Left cardiac atrium (tissue), 4 donors: Measurements from ENCODE around the gene ZFR. TPM values are rescaled to one million over a fixed set of nuclear protein-coding genes. Genes with fewer than 3 reads are reported as not detected.
A peak's percentile ranks its signal among the peaks of the same experiment; 100 is the strongest.
"Not testable (repeated sequence)": the region's sequence is repeated elsewhere in the genome, so short reads cannot be mapped to it uniquely, and the experiment has no call there.

ENCODE experiments used
- ATAC-seq, 2 donors: fragments of 200-7000 bp; cut with Tn5 transposase; one replicate each; pipeline ENCODE4 v1.9.1; 2020; ENCODE audit warnings: mild to moderate bottlenecking in 2 of 2, moderate library complexity in 2 of 2
- DNase-seq: peaks from one replicate; pipeline ENCODE4 v3.0.0-alpha.2; 2020
- intact Hi-C, 2 donors: fragments of 100-400 bp; cut with DNase I; formaldehyde crosslinking; loops; one replicate each; pipeline versions ENCODE4 v1.14.1 to v1.15.1; 2022 to 2023
- total RNA-seq, 2 donors: library from RNA; stranded (reverse); fragmentation: NEBNext Ultra II Directional; extraction: Animal tissue kit (Norgen Biotek cat#: 25700); gene quantifications; one replicate each; pipeline ENCODE4 v1.2.1, GENCODE V29; 2021
- donor health status: DM: no; HTN: yes; CAD: no.
- donor health status: DM: no; HTN: yes; CAD: no; lungs with severe emphysema.
- donor health status: DM: yes; HTN: yes; CAD: no.
- donor health status: Dilated cardiomyopathy.

ZFR gene
- total RNA-seq, 2 donors from 2014 or later: 47.9 to 56.5 TPM

DNA sequence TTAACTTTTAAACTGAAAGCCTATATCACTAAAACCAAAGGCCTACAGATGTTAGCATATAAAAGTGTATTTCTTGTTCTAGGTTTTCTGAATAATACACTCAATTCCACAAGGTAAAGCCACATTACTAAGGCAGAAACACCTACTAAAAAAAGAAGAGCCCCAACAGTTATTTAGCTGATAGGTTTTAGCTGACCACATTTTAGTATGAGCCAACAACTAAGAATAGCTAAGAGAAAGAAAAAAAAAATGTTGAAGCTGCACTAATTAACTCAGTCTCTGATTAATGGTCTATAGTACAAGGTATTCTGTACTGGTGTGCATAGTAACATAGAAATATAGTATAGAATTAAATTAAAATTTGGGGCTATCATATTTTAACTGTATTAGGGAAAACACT lies 23.5 kb downstream of the ZFR start:
- ATAC-seq (peak; percentile 31 to 47), DNase-seq (no peak)
- intact Hi-C loops: no loop called here

GRCh38 chr5:32420506-32420905 lies 24.0 kb downstream of the ZFR start:
- intact Hi-C loops: no loop called here
- no peak for DNase-seq
- ATAC-seq: peak in 1 of 2 donors; percentile 19

GRCh38 chr5:32419791-32420190 lies 24.7 kb downstream of the ZFR start:
- ATAC-seq (peak; percentile 56 to 58), DNase-seq (no peak)
- intact Hi-C loops: no loop called here

- DNase-seq (no peak), ATAC-seq (no peak)
- intact Hi-C loops: no loop called here
Measured at GRCh38 chr5:32413466-32414263, 30.9 kb downstream of the ZFR start.

GRCh38 chr5:32410630-32411029 lies 33.9 kb downstream of the ZFR start:
- peak in 1 of 2 donors; percentile 42 for ATAC-seq
- DNase-seq: no peak
- intact Hi-C loops: no loop called here

DNA sequence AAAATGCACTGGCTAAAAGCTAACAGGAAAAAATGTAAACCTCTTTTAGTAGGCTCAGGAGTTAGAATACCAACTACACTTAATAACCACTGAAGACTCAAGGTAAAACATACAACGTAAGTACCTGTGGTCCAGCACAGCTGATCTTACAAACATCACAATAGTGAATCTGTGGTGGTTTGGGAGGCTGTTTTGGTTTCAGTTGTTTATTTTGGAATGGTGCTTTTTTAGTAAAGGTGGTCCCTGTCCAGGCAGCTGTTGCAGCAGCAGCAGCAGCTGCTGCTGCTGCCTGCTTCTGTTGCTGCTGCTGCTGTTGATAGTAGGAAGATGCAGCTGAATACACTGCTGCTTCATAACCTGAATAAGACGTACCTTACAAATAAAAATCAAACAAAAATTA lies 37.9 kb downstream of the ZFR start:
- DNase-seq: no peak
- intact Hi-C loops: no loop called here
- ATAC-seq: no peak

- ATAC-seq: no peak
- no peak for DNase-seq
- intact Hi-C loops: no loop called here
Measured at GRCh38 chr5:32405507-32405906, 39.0 kb downstream of the ZFR start.

DNA sequence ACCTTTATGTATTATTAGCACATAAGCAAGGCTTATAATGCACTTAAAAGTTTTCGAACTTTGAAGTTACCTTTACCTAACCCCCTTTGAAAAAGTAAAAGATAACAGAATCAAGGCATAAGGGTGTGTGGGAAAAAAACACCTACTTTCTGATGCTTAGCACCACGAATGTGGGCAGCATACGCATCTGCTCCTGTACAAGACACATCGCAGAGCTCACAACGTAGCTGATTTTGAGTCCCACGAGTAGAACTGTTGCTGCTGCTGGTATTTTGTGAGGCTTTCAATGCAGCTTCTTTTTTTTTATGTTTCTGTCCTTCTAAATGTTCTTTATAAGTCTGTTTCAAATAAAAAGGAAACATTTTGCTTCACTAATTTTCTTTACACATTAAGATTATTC lies 40.8 kb downstream of the ZFR start:
- ATAC-seq (no peak), DNase-seq (no peak)
- intact Hi-C loops: no loop called here

- intact Hi-C loops: no loop called here
- ATAC-seq (no peak), DNase-seq (no peak)
Measured at GRCh38 chr5:32400401-32400800, 44.1 kb downstream of the ZFR start.

DNA sequence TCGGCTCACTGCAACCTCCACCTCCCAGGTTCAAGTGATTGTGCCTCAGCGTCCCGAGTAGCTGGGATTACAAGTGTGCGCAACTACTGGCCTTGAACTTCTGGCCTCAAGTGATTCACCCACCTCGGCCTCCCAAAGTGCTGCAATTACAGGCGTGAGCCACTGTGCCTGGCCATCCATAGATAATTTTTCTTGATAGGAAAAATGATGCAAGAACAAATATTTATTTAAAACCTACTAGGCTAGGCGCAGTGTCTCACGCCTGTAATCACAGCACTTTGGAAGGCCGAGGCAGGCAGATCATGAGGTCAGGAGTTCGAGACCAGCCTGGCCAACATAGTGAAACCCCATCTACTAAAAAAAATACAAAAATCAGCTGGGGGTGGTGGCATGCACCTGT lies 45.8 kb downstream of the ZFR start:
- ATAC-seq, intact Hi-C loops, DNase-seq: not testable (repeated sequence)

DNA sequence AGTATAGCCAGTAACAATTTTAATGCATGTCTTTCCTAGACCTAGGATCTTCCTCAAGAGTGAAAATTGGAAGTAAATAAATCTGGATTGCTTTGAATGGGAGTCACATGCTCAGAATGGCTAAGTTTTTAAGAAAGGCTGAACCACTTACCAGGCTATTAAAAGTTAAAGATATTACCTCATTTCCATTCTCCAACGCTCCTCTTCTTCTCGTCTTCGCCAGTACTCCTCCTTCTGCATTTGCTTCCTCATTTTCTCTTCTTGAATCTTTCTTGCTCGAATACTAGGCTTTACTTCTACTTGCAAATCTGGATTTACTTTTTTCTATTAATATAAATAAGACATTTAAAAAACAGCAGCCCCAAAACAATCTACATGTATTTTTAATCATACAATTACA lies 49.6 kb downstream of the ZFR start:
- DNase-seq (no peak), ATAC-seq (no peak)
- intact Hi-C loops: no loop called here

DNA sequence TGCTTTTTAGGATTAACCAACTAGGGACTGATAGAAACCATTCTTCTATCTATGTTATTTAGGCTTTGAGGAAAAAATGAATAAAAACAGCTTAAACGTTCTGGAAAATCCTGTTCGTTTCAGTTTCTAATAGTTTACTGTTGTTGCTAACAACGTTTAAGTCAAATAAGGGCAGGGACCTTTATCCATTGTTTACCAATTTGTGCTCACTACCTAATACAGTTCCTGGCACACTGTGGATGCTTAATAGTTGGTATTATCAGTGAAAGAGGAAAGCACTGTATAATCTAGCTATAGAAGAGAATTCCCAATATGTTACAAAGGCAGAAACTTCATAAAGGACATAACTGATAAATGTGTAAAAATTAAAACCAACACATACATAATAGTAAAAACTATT lies 52.5 kb downstream of the ZFR start:
- ATAC-seq (no peak), DNase-seq (no peak)
- intact Hi-C loops: no loop called here

- DNase-seq (no peak), ATAC-seq (peak; percentile 47 to 93)
- intact Hi-C loops: no loop called here
Measured at GRCh38 chr5:32390819-32391591, 53.5 kb downstream of the ZFR start.

DNA sequence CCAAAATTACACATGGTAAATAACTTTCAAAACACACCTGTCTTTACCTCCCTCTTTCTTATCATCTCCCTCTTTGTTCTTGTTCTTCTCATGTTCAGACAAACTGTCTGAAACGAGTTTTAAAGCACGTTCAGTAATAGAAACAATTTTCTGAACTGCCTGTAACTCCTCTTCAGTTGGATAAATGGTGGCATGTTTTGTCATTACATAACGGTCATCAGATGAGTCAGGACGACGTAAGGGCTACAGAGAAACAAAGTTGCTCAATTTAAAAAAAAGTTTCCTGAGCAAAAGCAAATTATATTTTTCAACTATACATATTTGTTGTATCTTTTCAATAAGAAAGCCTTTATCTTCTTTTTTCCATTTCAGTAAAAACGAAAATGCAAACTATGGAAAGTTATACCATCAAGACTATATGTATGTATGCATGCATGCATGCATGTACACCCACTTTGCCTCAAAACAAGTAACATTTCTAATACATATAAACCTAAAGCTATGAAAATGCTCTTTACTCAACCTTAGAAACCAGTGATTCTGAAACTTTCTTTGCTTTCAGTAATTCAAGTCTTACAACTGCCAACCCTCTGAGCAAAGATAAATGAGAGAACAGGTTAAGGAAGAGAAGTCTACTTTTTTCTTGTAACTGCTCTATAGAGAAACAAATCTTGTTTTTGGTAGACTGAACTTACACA lies 56.0 kb downstream of the ZFR start:
- DNase-seq: no peak
- intact Hi-C loops: no loop called here
- ATAC-seq: peak in 1 of 2 donors; percentile 63

DNA sequence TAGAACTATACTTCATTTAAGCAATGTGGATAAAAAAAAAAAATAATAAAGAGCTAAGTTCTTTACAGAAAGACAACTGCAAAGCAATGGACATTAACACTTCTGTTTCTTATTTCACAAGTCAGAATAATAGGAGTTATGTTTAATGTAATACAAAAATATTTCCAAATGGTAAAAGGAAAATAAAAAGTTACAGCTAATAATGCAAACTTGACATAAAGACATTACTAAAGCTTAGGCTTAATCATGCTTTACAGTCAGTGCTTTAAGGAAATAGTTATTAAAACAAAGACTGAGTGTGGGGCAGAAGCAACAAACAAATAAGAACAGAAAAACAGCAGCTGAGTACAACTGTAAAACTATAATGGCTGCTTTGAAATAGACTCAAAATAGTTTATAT lies 56.7 kb downstream of the ZFR start:
- intact Hi-C loops: no loop called here
- no peak for DNase-seq
- no peak for ATAC-seq

DNA sequence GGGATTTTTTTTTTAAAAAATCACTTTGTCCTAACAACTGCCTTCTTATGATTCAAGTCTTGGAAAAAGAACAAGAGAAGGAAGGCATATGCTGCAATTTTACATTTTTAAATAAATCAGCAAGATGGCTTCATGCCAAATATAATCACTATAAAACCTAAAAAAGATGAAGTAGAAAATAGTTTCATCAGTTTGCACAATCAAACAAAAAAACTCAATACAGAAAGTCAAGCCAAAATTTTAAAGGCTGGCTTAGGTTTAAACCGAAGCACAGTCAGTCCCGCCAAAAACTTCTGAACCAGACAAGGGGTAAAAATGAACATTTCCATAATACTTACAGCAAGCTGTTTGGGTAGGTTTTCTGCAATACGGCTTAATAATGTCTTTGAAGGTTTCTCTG lies 57.3 kb downstream of the ZFR start:
- ATAC-seq: peak in 1 of 2 donors; percentile 22
- intact Hi-C loops: no loop called here
- DNase-seq: no peak

- ATAC-seq: no peak
- DNase-seq: no peak
- intact Hi-C loops: no loop called here
Measured at GRCh38 chr5:32384621-32385020, 59.9 kb downstream of the ZFR start.

GRCh38 chr5:32383586-32383985 lies 61.0 kb downstream of the ZFR start:
- DNase-seq: no peak
- intact Hi-C loops: no loop called here
- no peak for ATAC-seq

GRCh38 chr5:32383065-32383464 lies 61.5 kb downstream of the ZFR start:
- ATAC-seq (no peak), DNase-seq (no peak)
- intact Hi-C loops: no loop called here

GRCh38 chr5:32379421-32379820 lies 65.1 kb downstream of the ZFR start:
- DNase-seq: no peak
- intact Hi-C loops: no loop called here
- ATAC-seq: no peak
